Activated T-helper 1 cell treated with anti-CD3 and anti-CD28 coated beads, Interleukin-2, amount 50 U/mL, for 16 hours (primary cell): ENCODE data around the gene POLD1.

ENCODE experiments used
- DNase-seq, 2 donors: peaks; one replicate each; pipeline ENCODE4 v3.0.0-alpha.2; 2020; ENCODE audit warnings: low read depth in 1 of 2, low spot score in 1 of 2

The POLD1 gene

GRCh38 chr19:50365434-50366306, 18.5 kb upstream of the POLD1 start, which contains the start of gene NAPSA:
Gene NAPSA (minus strand): TSS chr19:50365639. CDS start chr19:50365621, 18 bp downstream.
- no peak for DNase-seq

GRCh38 chr19:50368649-50369570, 15.2 kb upstream of the POLD1 start:
- DNase-seq, result peak; percentile 59

- DNase-seq, result no peak
Measured at GRCh38 chr19:50371914-50372475, 12.2 kb upstream of the POLD1 start.

- peak; percentile 86 to 92 for DNase-seq
Measured at GRCh38 chr19:50376166-50377050, 7.7 kb upstream of the POLD1 start, which contains the start of gene NR1H2. Gene NR1H2 (plus strand): TSS chr19:50376457. CDS start chr19:50377606, 1,149 bp downstream.

GRCh38 chr19:50377051-50377461, 7.1 kb upstream of the POLD1 start:
- DNase-seq, result no peak

GRCh38 chr19:50377517-50377916, 6.6 kb upstream of the POLD1 start:
- DNase-seq, result no peak

GRCh38 chr19:50378169-50378862, 5.8 kb upstream of the POLD1 start:
- no peak for DNase-seq

GRCh38 chr19:50378863-50379236, 5.3 kb upstream of the POLD1 start:
- DNase-seq, result no peak

GRCh38 chr19:50379602-50380001, 4.5 kb upstream of the POLD1 start:
- no peak for DNase-seq

- no peak for DNase-seq
Measured at GRCh38 chr19:50380137-50380536, 4.0 kb upstream of the POLD1 start.

- DNase-seq, result no peak
Measured at GRCh38 chr19:50380751-50381151, 3.4 kb upstream of the POLD1 start.

GRCh38 chr19:50381881-50382729, 2.0 kb upstream of the POLD1 start:
- DNase-seq, result no peak

GRCh38 chr19:50383001-50383851, 921 bp upstream of the POLD1 start:
- DNase-seq, result no peak

GRCh38 chr19:50384685-50385535, 763 bp downstream of the POLD1 start:
- DNase-seq, result no peak

GRCh38 chr19:50387176-50387867, 3.2 kb downstream of the POLD1 start:
- DNase-seq, result no peak

GRCh38 chr19:50387868-50388245, 3.7 kb downstream of the POLD1 start:
- no peak for DNase-seq
